Left lung (tissue), 10 donors: ENCODE data around the gene BCL11A. TPM values are rescaled to one million over a fixed set of nuclear protein-coding genes. Genes with fewer than 3 reads are reported as not detected.
A peak's percentile ranks its signal among the peaks of the same experiment; 100 is the strongest.

Experiments used
- ATAC-seq: fragments of 200-7000 bp; cut with Tn5 transposase; one replicate; pipeline ENCODE4 v1.9.1; 2020; ENCODE audit warnings: moderate library complexity
- DNase-seq, 4 donors: peaks; one replicate each; pipeline ENCODE4 v3.0.0-alpha.2; 2013 to 2020
- H3K27ac ChIP-seq, 2 donors: fragments of 200-600 bp; sonication (generic) in 1 of 2; one replicate each; pipeline versions ENCODE4 v1.5.0 to v1.8.0; 2020 to 2021
- H3K27me3 ChIP-seq, 2 donors: fragments of 200-600 bp; sonication (generic) in 1 of 2; one replicate each; pipeline versions ENCODE4 v1.5.0 to v1.8.0; 2020 to 2021
- H3K36me3 ChIP-seq, 2 donors: fragments of 200-600 bp; sonication (generic) in 1 of 2; one replicate each; pipeline versions ENCODE4 v1.5.0 to v1.8.0; 2020 to 2021
- H3K4me1 ChIP-seq, 2 donors: fragments of 200-600 bp; one replicate each; pipeline ENCODE4 v1.8.0; 2021
- H3K4me3 ChIP-seq, 2 donors: fragments of 200-600 bp; sonication (generic) in 1 of 2; one replicate each; pipeline versions ENCODE4 v1.5.0 to v1.8.0; 2020 to 2021; ENCODE audit warnings: mild to moderate bottlenecking in 1 of 2
- H3K9me3 ChIP-seq, 2 donors: fragments of 200-600 bp; sonication (generic) in 1 of 2; one replicate each; pipeline versions ENCODE4 v1.5.0 to v1.8.0; 2020 to 2021
- intact Hi-C, 2 donors: fragments of 100-400 bp; cut with DNase I; formaldehyde crosslinking; loops; one replicate each; pipeline versions ENCODE4 v1.11.2 to v1.14.2; 2022
- polyA plus RNA-seq, 6 donors: library from polyadenylated mRNA; unstranded; fragments of 120-200 nt; gene quantifications; one replicate each; pipeline ENCODE4 v1.2.1, GENCODE V29; 2013; ENCODE audit not compliant: insufficient read length in 6 of 6
- total RNA-seq, 2 donors: library from RNA; stranded (reverse); fragmentation: NEBNext Ultra II Directional; extraction: Animal tissue kit (Norgen Biotek cat#: 25700); gene quantifications; one replicate each; pipeline ENCODE4 v1.2.1, GENCODE V29; 2021
- TF ChIP-seq, protein P1 (sequence below), 2 donors: fragments of 200-600 bp; sonication (generic) in 1 of 2; IDR thresholded peaks; one replicate each; pipeline versions ENCODE4 v1.5.0 to v1.8.0; 2021; ENCODE audit warnings: antibody characterized with exemption in 2 of 2
- donor health status: DM: no; HTN: yes; CAD: no.
- donor health status: DM: no; HTN: no; CAD: no.

The BCL11A gene
- total and polyA plus RNA-seq, 8 donors = 4.0 to 33.5 (median 24.9) TPM

DNA sequence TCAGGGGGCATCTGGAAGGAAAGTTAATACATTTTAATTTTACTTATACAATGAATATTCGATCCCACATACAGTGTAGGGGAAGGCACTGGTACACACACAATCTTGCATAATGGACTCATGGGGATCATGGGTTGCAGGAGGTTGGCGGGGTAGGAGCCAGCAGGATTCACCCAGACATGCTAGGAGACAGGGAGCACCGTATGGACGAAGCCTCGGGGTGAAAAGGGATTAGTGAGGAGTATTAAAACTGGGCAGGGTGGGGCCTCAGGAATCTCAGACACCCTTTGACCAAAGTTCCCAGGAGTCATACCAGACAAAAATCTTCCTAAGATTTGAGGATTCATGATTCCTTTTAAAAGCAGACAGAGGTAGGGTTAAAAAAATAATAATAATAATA lies 140.8 kb downstream of the BCL11A start:
- DNase-seq (no peak), ATAC-seq (no peak)
- Histone ChIP-seq H3K27me3 (peaks cover 0 to 8% of the 10 kb centered on the region in 2 donors), H3K4me1 (peaks cover 0 to 11% of the 10 kb centered on the region in 2 donors), H3K4me3 (no peak overlapping the region), H3K27ac (no peak overlapping the region), H3K36me3 (no peaks in the 10 kb centered on the region), H3K9me3 (no peaks in the 10 kb centered on the region)
- TF ChIP-seq, protein P1, sequence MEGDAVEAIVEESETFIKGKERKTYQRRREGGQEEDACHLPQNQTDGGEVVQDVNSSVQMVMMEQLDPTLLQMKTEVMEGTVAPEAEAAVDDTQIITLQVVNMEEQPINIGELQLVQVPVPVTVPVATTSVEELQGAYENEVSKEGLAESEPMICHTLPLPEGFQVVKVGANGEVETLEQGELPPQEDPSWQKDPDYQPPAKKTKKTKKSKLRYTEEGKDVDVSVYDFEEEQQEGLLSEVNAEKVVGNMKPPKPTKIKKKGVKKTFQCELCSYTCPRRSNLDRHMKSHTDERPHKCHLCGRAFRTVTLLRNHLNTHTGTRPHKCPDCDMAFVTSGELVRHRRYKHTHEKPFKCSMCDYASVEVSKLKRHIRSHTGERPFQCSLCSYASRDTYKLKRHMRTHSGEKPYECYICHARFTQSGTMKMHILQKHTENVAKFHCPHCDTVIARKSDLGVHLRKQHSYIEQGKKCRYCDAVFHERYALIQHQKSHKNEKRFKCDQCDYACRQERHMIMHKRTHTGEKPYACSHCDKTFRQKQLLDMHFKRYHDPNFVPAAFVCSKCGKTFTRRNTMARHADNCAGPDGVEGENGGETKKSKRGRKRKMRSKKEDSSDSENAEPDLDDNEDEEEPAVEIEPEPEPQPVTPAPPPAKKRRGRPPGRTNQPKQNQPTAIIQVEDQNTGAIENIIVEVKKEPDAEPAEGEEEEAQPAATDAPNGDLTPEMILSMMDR (IDR thresholded peaks at IDR 0.05) = no peak
- intact Hi-C loops = no loop called here

DNA sequence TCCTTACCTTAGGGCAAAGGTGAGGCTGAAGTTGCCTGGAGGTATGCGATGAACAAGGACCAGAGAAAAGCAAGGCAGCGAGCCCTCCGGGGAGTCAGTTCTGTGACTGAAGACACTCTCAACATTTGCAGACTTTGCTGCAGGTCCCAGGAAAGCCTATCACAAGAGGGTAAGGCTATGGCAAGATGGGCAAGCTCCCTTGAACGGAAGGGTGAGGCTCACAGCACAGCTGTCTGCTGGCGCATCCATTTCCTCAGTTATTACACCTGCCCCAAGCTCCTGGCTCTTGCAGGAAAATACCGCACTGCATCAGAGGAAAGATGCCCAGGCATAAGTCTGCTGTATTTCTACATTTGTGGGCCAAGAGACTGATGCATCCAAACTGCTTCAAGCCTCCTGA lies 141.4 kb downstream of the BCL11A start:
- no peak for ATAC-seq
- peaks cover 0 to 8% of the 10 kb centered on the region in 2 donors for H3K27me3 ChIP-seq
- DNase-seq = no peak
- TF ChIP-seq, protein P1 (IDR thresholded peaks at IDR 0.05) = no peak
- no peaks in the 10 kb centered on the region for H3K9me3 ChIP-seq
- H3K36me3 ChIP-seq = no peaks in the 10 kb centered on the region
- peaks cover 0 to 11% of the 10 kb centered on the region in 2 donors for H3K4me1 ChIP-seq
- no peak overlapping the region for H3K27ac ChIP-seq
- H3K4me3 ChIP-seq = no peak overlapping the region
- intact Hi-C loops = no loop called here

DNA sequence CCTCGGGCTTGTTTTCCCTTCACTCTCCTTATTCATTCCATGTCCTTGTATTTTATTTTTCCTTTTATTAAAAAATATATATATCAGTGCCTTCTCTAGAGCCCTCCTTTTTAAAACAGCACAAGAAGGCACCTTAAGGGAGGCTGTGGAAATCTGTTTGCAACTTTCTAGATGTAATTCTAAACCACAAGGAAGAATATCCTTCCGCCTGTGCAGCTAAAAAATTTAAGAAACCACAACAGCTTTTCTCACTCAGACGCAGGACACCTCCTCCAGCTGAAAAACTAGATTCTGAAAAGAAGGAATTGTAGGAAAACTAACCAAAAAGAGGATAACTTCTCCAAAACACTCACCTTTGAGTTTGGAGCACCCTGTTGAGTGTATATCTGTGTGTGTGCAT lies 142.2 kb downstream of the BCL11A start:
- intact Hi-C loops = no loop called here
- ATAC-seq (no peak), DNase-seq (no peak)
- no peak overlapping the region for H3K4me3 ChIP-seq
- peaks cover 0 to 6% of the 10 kb centered on the region in 2 donors for H3K4me1 ChIP-seq
- no peaks in the 10 kb centered on the region for H3K9me3 ChIP-seq
- H3K27ac ChIP-seq = peak overlapping the region in 1 of 2 donors; percentile 16
- H3K27me3 ChIP-seq = peaks cover 0 to 8% of the 10 kb centered on the region in 2 donors
- no peaks in the 10 kb centered on the region for H3K36me3 ChIP-seq
- TF ChIP-seq, protein P1 (IDR thresholded peaks at IDR 0.05) = no peak

DNA sequence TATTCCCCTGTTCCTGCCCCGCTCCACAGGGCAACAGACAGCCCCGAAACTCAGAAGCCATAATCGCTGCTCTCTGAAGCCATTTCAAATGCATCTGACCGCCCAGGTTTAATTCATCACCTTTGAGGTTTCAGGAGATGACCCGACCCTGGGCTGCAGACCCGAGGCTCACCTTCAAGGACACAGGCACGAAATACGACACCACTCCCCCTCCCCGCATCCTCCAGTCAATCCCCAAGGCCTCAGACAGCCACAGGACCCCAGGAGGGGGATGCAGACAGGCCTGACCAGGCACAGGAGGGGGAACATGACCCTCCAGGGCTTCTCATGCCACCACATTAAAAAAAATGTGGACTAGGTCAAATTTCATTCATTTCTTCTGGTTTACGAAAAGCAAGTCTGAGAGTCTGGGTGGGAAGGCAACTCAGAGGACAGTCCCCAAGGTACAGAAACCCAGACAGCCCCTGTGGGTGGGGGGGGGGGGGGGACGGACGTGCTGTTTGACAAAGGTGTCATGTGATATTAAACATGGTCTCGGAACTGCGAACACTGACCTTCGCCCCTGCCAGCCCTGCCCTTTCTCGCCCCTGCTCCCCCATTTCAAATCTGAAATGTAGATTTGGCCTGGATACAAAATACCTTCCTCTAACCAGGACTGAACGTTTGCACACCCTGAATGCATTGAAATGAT lies 142.9 kb downstream of the BCL11A start:
- DNase-seq = no peak
- H3K27ac ChIP-seq = peak overlapping the region in 1 of 2 donors; percentile 16
- intact Hi-C loops = no loop called here
- ATAC-seq = no peak
- no peaks in the 10 kb centered on the region for H3K36me3 ChIP-seq
- TF ChIP-seq, protein P1 (IDR thresholded peaks at IDR 0.05) = no peak
- H3K4me1 ChIP-seq = no peaks in the 10 kb centered on the region
- no peak overlapping the region for H3K4me3 ChIP-seq
- H3K9me3 ChIP-seq = no peaks in the 10 kb centered on the region
- peaks cover 0 to 8% of the 10 kb centered on the region in 2 donors for H3K27me3 ChIP-seq

DNA sequence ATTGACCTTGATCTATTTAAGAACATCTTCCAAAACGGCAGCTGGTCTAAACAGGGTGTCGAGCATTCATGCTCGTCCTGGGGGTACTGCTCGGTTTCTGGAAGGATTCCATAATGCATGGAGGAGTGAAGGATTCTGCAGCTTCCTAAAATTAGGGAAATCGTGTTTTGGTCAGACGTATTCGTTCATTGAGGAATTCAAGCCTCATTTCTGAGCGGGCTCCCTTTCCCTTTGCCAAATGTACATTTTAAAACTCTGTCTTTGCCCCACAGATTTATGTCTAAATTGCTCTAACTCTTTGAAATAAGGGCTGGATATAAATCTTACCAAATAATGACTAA lies 144.0 kb downstream of the BCL11A start:
- no peaks in the 10 kb centered on the region for H3K36me3 ChIP-seq
- no peaks in the 10 kb centered on the region for H3K9me3 ChIP-seq
- TF ChIP-seq, protein P1 (IDR thresholded peaks at IDR 0.05) = no peak
- H3K27ac ChIP-seq = no peak overlapping the region
- DNase-seq (no peak), ATAC-seq (no peak)
- H3K4me1 ChIP-seq = no peaks in the 10 kb centered on the region
- peaks cover 0 to 8% of the 10 kb centered on the region in 2 donors for H3K27me3 ChIP-seq
- intact Hi-C loops = no loop called here
- no peak overlapping the region for H3K4me3 ChIP-seq
